ENCODE results near the gene SUSD1. TPM values are rescaled to one million over a fixed set of nuclear protein-coding genes. Genes with fewer than 3 reads are reported as not detected.

The SUSD1 gene
- total and polyA plus RNA-seq, 9 of the 15 experiments (the other 6 are each of a cell fraction or from before 2014, with no cell fraction given): 10.9 to 44.4 (median 36.1) TPM

DNA sequence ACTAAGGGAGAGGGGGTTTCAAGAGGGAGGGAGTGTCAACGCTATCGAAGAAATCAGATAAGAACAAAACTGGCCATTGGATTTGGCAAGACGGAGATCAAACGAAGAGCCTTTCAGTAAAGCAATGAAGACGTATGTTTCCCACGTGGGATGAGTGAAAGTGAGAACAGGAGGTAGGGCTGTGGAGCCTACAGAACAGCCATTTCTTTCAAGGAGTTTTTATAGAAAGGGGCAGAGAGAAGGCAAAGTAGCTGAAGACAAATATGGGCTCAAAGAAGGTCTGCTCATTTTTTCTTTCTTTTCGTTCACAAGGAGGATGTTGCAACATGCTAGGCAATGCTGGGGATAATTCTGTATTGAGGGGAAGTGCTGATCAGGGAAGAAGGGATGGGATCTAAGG, 98.3 kb downstream of the SUSD1 start:
- no TSS peak for BruUV-seq (replicated peaks)
- FAIRE-seq (no peak), DNase-seq (ENCODE audit: extremely low read depth in 1 of 4, low spot score in 3 of 4) (no peak), ATAC-seq (no peak)
- H3K27ac ChIP-seq (ENCODE audit: extremely low read depth, low read depth, low read length): 0 out of 3 replicates have a peak overlapping the region, but pooled peaks have one; percentile 25
- no peaks in the 10 kb centered on the region for H3K27me3 ChIP-seq (ENCODE audit: control insufficient read depth in 2 of 2, insufficient read depth in 2 of 2, low read length in 2 of 2)
- peaks cover 25% of the 10 kb centered on the region for H3K79me2 ChIP-seq (ENCODE audit: control insufficient read depth, insufficient read depth, low read length)
- intact Hi-C loops (cut with micrococcal nuclease): no loop called here
- H2AFZ ChIP-seq (ENCODE audit: low read depth, low read length): no peak overlapping the region
- H4K20me1 ChIP-seq (replicated peaks; ENCODE audit: control insufficient read depth, insufficient read depth, low read length): no peaks in the 10 kb centered on the region
- WGBS (ENCODE audit: insufficient coverage, low coverage, missing lambda C conversion rate): 61% methylated on average over 7 of the region's 7 CpGs
- no peak overlapping the region for H3K9ac ChIP-seq (ENCODE audit: insufficient read depth in 1 of 2, low read depth in 2 of 2, low read length in 2 of 2)
- peaks cover 66% of the 10 kb centered on the region for H3K36me3 ChIP-seq (ENCODE audit: control insufficient read depth, insufficient read depth, low read length)
- H3K4me3 ChIP-seq: no peak overlapping the region
- H3K4me1 ChIP-seq (replicated peaks in 1 of 2; ENCODE audit: control insufficient read depth in 2 of 2, insufficient read depth in 2 of 2, low read length in 2 of 2): peaks cover 23 to 33% of the 10 kb centered on the region in 2 experiments
- in situ Hi-C loops (cut with MboI): loop anchor here (5.0 to 25.0 kb wide), 2 partner anchors 315 to 735 kb away; no protein-coding TSS in a partner anchor
- CTCF ChIA-PET (ENCODE audit: low intra/inter-chr PET ratio): no interaction called here
- no peak overlapping the region for H3K4me2 ChIP-seq (ENCODE audit: insufficient read depth, low read length)
- POLR2A ChIA-PET: no interaction called here
- no peaks in the 10 kb centered on the region for H3K9me3 ChIP-seq (replicated peaks; ENCODE audit: control insufficient read depth, insufficient read depth, low read depth, low read length)
- no peaks in the 10 kb centered on the region for H3K9me1 ChIP-seq (ENCODE audit: control insufficient read depth, insufficient read depth, low read length)
- TF ChIP-seq CEBPB (tag; IDR thresholded peaks at IDR 0.05): peak; percentile 65; the same call in 1 of the 2 replicates
- TF ChIP-seq, protein P1, sequence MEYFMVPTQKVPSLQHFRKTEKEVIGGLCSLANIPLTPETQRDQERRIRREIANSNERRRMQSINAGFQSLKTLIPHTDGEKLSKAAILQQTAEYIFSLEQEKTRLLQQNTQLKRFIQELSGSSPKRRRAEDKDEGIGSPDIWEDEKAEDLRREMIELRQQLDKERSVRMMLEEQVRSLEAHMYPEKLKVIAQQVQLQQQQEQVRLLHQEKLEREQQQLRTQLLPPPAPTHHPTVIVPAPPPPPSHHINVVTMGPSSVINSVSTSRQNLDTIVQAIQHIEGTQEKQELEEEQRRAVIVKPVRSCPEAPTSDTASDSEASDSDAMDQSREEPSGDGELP (CRISPR knock-in tag; IDR thresholded peaks at IDR 0.05; ENCODE audit: borderline replicate concordance): no peak
- TF ChIP-seq HNRNPLL (IDR thresholded peaks at IDR 0.05; ENCODE audit: low read depth, low read length, poor library complexity, severe bottlenecking): no peak
- TF ChIP-seq RAD21 (CRISPR knock-in tag; conservative IDR thresholded peaks at IDR 0.05 in 1 of 2, IDR thresholded peaks at IDR 0.05 in 1 of 2): no peak
- no peak for TF ChIP-seq BMI1 (IDR thresholded peaks at IDR 0.05; ENCODE audit: low read length)
- TF ChIP-seq, protein P2, sequence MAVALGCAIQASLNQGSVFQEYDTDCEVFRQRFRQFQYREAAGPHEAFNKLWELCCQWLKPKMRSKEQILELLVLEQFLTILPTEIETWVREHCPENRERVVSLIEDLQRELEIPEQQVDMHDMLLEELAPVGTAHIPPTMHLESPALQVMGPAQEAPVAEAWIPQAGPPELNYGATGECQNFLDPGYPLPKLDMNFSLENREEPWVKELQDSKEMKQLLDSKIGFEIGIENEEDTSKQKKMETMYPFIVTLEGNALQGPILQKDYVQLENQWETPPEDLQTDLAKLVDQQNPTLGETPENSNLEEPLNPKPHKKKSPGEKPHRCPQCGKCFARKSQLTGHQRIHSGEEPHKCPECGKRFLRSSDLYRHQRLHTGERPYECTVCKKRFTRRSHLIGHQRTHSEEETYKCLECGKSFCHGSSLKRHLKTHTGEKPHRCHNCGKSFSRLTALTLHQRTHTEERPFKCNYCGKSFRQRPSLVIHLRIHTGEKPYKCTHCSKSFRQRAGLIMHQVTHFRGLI (CRISPR knock-in tag; IDR thresholded peaks at IDR 0.05): no peak
- 0 out of 2 replicates have a peak, but pooled peaks have one; percentile 1 for TF ChIP-seq SPI1 (IDR thresholded peaks at IDR 0.05; ENCODE audit: borderline replicate concordance, low read depth, low read length)
- TF ChIP-seq NONO (IDR thresholded peaks at IDR 0.05; ENCODE audit: low read depth in 2 of 2, low read length in 1 of 2): no peak
- TF ChIP-seq, protein P3, sequence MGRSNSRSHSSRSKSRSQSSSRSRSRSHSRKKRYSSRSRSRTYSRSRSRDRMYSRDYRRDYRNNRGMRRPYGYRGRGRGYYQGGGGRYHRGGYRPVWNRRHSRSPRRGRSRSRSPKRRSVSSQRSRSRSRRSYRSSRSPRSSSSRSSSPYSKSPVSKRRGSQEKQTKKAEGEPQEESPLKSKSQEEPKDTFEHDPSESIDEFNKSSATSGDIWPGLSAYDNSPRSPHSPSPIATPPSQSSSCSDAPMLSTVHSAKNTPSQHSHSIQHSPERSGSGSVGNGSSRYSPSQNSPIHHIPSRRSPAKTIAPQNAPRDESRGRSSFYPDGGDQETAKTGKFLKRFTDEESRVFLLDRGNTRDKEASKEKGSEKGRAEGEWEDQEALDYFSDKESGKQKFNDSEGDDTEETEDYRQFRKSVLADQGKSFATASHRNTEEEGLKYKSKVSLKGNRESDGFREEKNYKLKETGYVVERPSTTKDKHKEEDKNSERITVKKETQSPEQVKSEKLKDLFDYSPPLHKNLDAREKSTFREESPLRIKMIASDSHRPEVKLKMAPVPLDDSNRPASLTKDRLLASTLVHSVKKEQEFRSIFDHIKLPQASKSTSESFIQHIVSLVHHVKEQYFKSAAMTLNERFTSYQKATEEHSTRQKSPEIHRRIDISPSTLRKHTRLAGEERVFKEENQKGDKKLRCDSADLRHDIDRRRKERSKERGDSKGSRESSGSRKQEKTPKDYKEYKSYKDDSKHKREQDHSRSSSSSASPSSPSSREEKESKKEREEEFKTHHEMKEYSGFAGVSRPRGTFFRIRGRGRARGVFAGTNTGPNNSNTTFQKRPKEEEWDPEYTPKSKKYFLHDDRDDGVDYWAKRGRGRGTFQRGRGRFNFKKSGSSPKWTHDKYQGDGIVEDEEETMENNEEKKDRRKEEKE (IDR thresholded peaks at IDR 0.05; ENCODE audit: borderline replicate concordance in 1 of 2, control insufficient read depth in 1 of 2, low read depth in 2 of 2, low read length in 1 of 2): no peak
- TF ChIP-seq, protein P4, sequence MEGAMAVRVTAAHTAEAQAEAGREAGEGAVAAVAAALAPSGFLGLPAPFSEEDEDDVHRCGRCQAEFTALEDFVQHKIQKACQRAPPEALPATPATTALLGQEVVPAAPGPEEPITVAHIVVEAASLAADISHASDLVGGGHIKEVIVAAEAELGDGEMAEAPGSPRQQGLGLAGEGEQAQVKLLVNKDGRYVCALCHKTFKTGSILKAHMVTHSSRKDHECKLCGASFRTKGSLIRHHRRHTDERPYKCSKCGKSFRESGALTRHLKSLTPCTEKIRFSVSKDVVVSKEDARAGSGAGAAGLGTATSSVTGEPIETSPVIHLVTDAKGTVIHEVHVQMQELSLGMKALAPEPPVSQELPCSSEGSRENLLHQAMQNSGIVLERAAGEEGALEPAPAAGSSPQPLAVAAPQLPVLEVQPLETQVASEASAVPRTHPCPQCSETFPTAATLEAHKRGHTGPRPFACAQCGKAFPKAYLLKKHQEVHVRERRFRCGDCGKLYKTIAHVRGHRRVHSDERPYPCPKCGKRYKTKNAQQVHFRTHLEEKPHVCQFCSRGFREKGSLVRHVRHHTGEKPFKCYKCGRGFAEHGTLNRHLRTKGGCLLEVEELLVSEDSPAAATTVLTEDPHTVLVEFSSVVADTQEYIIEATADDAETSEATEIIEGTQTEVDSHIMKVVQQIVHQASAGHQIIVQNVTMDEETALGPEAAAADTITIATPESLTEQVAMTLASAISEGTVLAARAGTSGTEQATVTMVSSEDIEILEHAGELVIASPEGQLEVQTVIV (CRISPR knock-in tag; IDR thresholded peaks at IDR 0.05; ENCODE audit: borderline replicate concordance): no peak
- TF ChIP-seq TRIM24 (IDR thresholded peaks at IDR 0.05): no peak

Data from K562 (cell line).